HT1080 (cell line): Measurements from ENCODE around the gene CBR1. TPM values are rescaled to one million over a fixed set of nuclear protein-coding genes. Genes with fewer than 3 reads are reported as not detected.

ENCODE experiments used
- DNase-seq: peaks from one replicate; pipeline ENCODE4 v3.0.0-alpha.2; 2015; ENCODE audit warnings: low read depth
- small RNA-seq: library from RNA; depleted of rRNA; stranded (forward); fragments of <200 nt; gene quantifications from one replicate; pipeline ENCODE3, GENCODE V24; 2014
- total RNA-seq: library from RNA; depleted of rRNA; stranded (reverse); fragments of >200 nt; shearing (Covaris generic); gene quantifications from 2 replicates; pipeline ENCODE4 v1.2.3, GENCODE V29; 2014; rRNA removed

CBR1 gene
- total RNA-seq, 1 experiment from 2014 or later, result 338 TPM

DNA sequence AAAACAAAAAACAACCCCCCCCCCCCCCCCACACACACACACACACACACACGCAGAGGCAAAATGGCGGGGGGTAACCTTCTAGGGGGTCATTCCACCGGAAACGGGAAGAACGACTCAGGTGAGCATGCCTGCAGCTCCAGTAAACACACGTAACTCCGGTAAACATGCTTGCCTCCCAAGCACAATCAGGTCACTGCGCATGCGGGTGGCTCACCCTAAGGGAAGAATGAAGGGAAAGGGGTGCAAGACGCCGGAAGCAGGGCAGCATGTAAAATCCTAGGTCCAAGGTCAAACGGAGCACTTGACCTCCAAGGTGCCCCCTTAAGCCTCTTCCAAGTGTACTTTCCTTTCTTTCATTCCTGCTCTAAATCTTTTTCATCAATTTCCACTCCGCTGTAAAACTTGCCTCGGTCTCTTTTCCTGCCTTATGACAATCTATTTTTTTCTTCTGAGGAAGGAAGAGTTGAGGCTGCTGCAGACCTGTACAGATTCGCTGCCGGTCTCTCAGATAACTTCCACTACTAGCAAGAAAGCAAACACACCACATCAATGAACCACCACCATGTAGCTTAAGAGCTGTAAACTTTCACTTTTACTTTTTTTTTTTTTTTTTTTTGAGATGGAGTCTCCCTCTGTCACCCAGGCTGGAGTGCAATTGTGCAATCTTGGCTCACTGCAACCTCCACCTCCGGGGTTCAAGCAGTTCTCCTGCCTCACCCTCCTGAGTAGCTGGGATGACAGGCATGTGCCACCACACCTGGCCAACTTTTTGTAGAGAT is 44.0 kb downstream of the CBR1 start:
- no peak for DNase-seq

DNA sequence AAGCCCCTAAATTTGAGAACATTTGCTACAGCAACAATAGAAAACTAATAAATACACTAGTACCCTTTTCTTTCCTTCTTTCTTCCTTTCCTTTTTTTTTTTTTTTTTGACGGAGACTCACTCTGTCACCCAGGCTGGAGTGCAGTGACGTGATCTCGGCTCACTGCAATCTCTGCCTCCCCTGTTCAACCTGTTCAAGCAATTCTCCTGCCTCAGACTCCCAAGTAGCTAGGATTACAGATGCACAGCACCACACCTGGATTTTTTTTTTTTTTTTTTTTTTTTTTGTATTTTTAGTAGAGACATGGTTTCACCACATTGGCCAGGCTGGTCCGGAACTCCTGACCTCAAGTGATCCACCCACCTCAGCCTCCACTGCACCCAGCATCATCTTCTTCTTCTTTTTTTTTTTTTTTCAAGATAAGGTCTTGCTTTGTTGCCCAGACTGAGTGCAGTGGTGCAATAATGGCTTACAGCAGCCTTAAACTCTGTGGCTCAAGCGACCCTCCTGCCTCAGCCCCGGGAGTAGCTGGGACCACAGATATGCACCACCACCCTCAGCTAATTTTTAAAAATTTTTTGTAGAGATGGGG is 45.4 kb downstream of the CBR1 start:
- DNase-seq, result no peak

DNA sequence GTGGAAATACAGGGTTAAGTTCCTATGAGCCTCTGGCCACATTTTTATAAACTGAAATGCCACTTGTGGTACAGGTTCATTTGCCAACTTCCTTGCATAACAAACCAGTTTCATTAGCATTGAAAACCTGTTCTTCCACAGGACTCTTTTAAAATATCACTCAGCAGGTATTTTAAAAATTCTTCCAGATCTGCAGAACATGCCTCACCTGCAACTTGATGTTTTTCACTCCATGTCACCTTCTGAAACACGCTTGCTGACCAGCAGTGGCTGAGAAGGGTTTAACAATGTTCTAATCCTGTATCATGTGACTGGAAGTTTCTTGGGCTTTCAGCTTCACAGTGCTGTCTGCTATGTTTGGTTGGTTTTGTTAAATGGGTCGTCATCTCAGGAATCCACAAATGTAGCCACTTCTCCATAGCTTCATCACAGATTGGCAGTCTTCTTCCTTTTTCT is 47.5 kb downstream of the CBR1 start:
- no peak for DNase-seq

DNA sequence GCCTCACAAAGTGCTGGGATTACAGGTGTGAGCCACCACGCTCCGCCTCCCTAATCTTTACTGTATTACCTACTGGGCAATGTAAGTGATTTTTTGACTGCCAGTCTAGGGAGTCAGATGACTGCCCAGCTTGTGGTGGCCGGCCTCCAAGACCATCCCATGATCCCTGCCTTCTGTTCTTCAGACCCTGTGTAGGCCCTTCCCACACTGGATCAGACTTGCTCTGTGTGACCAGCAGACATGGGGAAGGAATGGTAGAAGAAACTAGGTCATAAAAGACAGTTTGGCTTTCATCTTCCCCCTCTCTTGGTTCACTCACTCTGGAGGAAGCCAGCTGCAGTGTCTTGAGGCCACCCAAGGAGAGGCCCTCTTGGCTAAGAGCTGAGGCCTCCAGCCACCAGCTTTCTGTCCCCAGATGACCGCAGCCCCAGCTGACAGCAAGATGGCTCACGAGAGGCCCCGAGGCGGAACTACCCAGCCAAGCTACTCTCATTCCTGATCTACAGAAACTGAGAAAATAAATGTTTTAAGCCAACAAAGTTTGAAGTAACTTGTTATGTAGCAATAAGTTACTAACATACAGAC is 50.6 kb downstream of the CBR1 start:
- DNase-seq, result no peak

Small RNA genes lying within 50 kb of the gene (small RNA-seq; reads per million reads assigned to genes)
- gene RNU6-992P, result not detected

Other genes with a start within 250 kb of the CBR1 start
- 9.7 and 10.7 TPM in 2 replicates for gene SETD4, start 9.5 kb upstream of the CBR1 start, total RNA-seq
- 15.2 and 15.6 TPM in 2 replicates for gene CBR3, start 65.1 kb downstream of the CBR1 start, total RNA-seq
- gene DOP1B, start 86.8 kb downstream of the CBR1 start, total RNA-seq, result 4.7 and 7.8 TPM in 2 replicates